GM19043 (cell line): ENCODE results near the gene EMC9.
"Not testable (repeated sequence)": the region's sequence is repeated elsewhere in the genome, so short reads cannot be mapped to it uniquely, and the experiment has no call there.

Source experiments
- ATAC-seq: cut with Tn5 transposase; IDR thresholded peaks from one replicate; pipeline ENCODE4 v1.9.1; 2021; ENCODE audit warnings: low read depth; ENCODE audit not compliant: unreplicated experiment

Gene EMC9

DNA sequence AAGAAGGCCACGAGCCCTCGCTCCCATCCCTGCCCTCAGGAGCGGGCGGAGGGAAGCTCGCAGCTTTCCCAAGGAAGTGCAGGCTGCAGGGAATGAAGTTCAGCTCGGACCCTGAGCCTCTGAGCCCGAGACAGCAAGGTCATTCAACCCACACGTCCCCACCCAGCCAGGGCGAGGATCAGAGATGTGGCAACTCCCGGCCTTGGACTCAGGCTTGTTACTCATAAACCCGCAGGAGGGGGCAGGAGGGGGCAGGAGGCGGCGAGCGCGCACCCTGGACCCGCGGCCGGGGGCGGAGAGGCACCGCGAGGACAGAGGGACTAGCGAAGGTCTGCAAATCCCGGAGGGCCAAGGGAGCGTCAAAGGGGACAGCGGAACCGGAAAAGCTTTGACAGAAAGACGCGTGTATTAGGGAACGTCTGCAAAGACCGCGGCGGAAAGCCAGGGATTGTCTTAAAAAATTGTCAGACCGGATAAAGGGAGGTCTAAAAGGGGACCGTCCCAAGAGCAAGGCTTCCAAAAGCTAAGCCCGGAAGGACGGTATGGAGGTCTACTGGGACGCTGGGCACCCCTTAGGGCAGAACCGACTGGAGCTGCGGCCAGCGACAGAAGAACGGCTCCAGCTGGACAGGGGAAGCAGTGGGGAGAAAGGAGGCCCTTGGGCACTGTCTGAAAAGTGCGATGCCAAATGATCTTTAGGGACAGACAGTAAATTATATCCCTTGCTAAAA is 27.4 kb downstream of the EMC9 start:
- ATAC-seq, result peak; percentile 26

DNA sequence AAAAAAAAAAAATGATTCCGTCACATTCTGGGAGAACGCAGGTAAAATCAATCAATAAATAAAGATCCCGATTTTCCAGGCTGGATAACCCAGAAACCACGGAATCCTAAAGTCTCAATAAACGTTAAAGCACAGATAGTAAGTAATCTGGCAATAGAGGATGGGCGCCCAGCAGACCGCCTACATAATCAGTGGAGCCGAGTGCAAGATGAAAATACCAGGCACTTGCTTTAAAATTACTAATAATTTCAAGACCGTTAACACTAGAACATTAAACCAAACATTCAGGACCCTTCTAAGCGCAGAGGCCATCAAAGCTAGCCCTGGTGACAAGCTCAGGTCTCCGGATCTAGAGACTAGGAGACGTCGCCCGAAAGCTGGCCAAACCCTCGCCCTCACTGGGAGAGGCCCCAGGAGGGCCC is 28.0 kb downstream of the EMC9 start:
- ATAC-seq, result no peak

DNA sequence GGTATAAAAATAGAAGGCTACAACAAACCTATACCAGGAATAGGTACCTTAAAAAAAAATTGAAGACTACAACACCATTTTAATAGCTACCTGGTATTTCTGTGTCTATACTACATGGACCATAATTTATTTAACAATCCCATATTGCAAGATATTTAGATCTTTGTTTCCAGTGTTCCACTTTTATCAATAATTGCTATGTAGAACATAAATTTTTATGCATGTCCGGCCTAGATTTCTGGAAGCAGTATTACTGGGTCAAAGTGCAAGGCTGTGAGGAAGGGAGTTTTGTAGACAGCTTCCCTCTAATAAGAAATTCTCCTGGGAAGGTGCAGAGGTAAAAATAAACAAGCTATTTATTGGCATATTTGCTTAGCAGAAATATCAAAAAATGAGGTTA is 30.9 kb downstream of the EMC9 start:
- ATAC-seq, result no peak

DNA sequence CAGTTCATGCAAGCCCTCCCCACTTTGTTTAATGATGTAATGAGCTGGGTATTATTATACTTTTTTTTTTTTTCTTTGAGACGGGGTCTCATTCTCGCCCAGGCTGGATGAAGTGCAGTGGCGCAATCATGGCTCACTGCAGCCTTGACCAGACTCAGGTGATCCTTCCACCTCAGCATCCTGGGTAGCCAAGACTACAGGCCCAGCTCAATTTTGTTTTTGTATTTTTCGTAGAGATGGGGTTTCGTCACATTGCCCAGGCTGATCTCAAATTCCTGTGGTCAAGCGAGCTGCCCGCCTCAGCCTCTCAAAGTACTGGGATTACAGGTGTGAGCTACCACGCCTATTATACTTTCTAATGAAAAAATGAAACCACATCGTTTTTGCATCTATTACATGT is 31.3 kb downstream of the EMC9 start:
- no peak for ATAC-seq

DNA sequence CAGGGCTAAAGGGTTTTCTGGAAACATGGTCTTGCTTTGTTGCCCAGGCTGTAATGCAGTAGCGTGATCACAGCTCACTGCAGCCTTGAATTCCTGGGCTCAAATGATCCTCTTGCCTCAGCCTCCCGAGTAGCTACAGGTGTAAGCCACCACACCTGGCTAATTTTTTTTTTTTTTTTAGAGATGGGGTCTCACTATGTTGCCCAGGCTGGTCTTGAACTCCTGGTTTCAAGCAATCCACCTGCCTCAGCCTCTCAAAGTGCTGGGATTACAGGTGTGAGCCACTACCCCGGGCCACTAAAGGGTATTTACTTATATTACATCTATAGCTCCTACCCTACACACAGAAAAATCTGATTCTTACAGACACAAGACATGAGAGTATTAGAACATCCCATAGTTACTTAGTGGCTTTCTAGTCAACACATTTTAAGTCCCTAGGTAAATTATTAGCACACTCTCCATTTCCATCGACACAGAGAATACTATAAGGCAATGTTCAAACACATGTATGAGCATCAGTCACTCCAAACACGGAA is 33.0 kb downstream of the EMC9 start:
- ATAC-seq, result peak; percentile 23

DNA sequence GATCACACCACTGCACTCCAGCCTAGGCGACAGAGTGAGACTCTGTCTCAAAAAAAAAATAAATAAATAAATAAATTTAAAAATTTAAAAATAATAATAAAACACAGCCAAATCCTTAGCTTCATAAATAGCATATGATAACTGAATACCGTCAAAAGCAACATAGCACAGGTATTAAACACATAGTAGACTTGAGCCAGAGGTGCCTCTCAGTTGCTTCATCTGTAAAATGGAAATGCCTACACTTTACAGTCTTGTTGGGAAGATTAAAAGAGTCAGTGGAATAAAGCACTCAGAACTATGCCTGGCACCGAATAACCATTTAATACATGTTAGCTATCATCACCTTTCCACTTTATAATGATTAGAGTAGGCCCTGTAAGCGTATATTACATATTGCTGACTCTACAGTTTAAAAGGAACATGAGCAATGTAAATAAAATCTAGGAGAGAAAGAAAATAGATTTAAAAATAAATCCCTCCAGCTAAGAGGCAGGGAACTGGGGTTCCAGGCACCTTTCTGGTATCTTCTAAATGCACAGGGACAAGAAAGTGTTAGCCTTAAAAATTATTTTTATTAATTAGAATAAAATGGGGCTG is 34.6 kb downstream of the EMC9 start:
- no peak for ATAC-seq

DNA sequence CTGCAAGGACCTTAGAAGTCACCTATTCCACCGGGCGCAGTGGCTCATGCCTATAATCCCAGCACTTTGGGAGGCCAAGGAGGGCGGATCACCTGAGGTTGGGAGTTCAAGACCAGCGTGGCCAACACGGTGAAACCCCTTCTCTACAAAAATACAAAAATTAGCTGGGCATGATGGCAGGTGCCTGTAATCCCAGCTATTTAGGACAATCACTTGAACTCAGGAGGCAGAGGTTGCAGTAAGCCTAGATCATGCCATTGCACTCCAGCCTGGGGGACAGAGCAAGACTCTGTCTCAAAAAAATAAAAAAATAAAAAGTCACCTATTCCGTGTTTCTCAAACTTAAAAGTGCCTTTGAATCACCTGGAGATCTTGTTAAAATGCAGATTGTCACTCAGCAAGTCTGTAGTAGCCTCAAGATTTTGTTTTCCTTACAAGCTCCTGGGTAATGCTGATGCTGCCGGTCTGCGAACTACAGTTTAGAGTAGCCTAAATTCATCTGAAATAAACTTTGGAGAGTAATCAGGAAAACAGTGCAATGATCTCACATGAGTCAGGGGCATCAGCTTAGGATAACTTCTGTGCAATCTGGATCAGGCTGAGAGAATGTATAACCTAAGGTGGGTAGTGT is 35.7 kb downstream of the EMC9 start:
- not testable (repeated sequence) for ATAC-seq

DNA sequence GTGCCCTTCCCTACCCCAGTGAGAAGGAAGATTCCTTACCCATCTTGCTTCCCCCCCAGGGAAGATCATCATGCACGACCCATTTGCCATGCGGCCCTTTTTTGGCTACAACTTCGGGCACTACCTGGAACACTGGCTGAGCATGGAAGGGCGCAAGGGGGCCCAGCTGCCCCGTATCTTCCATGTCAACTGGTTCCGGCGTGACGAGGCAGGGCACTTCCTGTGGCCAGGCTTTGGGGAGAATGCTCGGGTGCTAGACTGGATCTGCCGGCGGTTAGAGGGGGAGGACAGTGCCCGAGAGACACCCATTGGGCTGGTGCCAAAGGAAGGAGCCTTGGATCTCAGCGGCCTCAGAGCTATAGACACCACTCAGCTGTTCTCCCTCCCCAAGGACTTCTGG is 37.9 kb downstream of the EMC9 start:
- ATAC-seq, result no peak

DNA sequence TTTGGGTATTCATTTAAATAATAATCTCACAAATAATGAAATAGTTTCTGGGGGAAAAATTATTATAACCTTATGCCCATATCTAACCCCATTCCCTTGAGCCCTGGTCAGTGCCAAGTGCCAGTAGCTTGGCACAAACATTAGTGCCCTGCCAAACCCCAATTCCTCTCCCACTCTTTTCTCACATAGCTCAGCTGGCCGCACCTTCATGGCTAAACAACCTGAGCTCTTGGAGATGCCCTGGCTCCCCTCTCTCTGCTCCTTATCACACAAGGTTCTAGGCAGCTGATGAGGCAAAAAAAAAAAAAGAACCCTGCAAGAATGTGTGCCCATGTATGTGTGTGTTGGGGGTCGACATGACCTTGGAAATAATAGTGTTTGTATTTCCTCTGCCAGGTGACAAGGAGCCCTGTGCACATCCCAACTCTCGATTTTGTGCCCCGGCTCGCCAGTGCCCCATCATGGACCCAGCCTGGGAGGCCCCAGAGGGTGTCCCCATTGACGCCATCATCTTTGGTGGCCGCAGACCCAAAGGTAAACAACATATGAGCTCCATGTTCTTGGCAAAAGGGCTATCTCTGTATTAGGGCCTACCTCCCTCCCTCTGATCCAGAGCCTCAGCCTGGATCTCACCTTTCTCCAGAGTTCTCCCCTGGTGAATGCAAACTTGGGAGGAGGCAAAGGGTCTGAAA is 38.9 kb downstream of the EMC9 start:
- no peak for ATAC-seq

DNA sequence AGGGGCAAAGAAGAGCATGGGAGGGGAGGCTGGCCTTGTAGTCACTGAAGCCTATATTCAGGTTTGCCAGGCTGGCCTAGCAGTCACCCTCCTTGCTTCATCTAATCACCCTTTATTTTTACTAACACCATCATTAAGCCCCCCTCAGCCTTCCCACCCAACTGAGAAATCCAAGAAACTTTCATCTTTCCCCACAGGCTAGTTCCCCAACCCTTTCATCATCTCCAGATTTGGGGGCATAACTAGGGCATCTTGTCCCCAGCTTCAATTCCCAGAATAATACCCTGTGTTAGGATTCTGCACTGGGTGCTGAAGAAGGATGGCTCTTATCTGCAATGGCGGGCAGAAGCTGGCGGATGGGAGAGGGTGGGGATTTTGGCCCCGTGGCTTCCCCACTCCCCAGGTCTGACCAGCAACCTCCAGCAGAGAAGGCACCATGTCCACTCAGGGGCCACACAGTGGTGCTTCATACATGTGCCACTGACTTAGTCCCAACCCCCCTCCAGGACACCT is 40.4 kb downstream of the EMC9 start:
- ATAC-seq, result no peak

DNA sequence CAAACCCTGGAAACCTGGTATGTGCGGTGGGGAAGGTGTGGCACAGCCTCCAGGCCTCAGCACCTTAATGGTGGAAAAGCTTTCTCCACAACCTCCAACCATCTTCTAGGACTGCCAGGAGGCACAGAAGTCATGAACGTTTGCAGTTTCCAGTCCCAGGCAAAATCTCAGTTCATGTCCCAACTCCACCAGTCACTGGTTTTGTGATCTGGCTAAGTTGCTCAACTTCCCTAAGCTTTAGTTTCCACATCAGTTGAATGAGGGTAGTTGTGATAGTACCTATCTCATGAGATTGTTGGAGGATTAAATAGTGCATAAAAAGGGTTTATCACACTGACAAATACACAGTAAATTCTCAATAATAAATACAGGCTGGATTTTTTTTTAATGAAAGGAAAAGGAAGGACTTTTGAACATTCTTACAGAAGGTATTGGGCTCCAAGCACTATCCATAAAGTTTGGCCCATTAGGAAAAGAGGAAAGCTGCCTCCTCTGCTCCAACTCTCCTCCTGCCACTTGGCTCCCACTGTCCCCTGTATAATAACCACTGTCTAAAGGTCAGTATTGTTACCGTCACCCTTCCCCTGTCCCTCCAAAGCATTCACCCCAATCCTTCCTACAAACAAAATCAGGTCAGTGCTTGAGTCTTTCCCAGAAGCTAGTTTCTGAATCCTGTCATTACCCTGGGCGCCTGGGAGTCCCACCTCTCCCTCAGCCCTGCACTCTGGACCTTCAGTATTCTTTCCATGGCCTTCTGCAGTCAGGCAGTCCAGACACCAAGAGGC is 41.0 kb downstream of the EMC9 start:
- ATAC-seq, result no peak

DNA sequence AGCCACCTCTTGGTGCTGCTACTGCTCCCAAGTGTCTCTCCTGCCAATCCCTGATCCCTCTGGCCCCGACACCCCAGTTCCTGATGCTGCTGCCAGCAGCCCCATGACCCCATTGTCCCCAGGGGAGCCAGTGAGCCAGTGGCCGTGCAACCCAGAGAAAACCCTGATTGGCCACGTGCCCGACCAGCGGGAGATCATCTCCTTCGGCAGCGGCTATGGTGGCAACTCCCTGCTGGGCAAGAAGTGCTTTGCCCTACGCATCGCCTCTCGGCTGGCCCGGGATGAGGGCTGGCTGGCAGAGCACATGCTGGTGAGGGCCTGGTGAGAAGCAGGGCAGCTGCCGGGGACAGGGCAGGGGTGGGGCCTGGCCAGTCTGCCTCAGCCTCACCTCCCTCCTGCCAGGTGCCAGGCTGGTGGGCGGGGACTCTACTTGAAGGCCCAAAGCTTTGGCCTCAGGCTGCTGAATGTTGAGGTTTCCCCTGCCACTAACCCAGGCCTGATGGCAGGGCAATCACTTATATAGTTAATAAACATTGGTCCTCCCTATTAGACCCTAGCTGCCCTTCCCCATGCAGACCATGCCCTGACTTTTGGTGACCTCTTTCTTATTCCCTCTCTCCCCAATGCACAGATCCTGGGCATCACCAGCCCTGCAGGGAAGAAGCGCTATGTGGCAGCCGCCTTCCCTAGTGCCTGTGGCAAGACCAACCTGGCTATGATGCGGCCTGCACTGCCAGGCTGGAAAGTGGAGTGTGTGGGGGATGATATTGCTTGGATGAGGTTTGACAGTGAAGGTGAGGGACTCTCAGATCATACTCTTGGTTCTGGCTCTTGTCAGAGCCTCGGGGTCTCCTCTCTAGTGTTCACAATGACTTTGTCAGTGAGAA is 42.2 kb downstream of the EMC9 start:
- no peak for ATAC-seq

DNA sequence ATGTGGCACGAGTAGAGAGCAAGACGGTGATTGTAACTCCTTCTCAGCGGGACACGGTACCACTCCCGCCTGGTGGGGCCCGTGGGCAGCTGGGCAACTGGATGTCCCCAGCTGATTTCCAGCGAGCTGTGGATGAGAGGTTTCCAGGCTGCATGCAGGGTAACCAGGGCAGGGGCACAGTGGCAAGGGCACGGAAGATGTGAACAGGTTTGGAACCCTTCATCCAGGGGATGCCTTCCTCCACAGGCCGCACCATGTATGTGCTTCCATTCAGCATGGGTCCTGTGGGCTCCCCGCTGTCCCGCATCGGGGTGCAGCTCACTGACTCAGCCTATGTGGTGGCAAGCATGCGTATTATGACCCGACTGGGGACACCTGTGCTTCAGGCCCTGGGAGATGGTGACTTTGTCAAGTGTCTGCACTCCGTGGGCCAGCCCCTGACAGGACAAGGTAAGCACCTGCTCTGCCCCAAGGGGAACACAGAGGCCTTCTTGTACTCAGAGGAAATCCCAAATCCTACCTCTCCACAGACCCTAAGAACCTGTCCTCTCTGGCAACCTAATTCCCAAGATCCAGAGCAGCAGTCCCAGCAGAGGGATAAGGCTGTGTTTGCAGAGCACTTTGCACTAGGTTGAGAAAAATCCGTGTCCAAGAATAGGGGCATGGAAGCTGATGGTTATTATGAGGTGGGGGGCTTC is 43.0 kb downstream of the EMC9 start:
- no peak for ATAC-seq

DNA sequence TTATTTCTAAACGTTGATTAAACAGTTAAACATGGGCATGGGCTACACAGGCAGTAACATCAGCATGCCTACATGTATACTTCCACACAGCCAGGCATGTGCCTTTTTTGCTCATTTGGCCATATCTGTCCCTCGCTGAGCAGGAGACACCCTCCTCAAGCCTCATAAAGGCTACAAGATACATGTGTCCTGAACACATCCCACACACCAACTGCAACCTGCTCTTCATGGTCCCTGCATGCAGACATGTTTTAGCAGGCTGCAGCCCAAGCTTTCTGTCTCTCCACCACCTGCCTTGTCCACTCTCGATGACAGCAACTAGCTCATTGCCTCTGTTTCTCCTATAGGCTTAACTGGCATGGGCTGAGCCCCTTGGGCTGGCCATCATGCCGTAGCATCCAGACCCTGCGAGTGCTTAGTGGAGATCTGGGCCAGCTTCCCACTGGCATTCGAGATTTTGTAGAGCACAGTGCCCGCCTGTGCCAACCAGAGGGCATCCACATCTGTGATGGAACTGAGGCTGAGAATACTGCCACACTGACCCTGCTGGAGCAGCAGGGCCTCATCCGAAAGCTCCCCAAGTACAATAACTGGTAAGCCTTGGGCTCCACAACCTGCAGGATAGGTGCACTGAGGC is 44.7 kb downstream of the EMC9 start:
- no peak for ATAC-seq

DNA sequence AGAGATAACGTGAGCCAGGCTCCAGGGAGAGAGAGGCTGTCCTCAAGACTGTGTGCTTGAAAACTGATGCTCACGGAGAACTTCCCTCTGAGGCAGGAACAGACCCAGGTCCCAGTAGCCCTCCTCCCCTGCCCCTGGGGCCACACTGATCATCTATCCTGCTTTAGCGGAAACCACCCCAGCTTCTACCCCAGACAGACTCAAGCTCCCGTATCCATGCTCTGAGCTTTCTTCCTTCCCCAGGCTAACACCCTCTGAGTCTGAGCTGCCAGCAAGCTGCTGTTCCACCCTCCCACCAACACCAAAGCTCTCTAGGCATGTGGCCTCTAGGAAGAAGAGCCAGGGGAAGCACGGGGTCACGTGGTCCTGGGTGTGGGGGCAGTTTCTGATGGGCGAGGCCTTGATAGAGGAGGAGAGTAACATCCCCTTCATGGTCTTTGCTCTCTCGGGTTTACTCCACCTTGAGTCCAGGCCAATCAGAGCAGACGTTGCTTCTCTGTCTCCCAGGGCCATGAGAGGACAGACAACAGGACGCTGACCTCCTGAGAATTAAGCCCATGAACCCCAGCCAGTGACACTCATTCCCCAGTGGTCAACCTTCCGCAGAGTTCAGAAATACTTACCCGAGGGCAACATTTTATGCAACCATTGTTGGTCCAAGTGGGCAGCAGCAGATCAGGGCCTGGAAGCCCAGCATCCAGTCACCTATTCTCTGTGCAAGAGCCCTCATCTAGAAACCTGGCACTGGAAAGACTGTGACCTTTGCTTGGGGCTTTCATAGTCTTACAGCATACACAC is 45.9 kb downstream of the EMC9 start:
- peak; percentile 82 for ATAC-seq

DNA sequence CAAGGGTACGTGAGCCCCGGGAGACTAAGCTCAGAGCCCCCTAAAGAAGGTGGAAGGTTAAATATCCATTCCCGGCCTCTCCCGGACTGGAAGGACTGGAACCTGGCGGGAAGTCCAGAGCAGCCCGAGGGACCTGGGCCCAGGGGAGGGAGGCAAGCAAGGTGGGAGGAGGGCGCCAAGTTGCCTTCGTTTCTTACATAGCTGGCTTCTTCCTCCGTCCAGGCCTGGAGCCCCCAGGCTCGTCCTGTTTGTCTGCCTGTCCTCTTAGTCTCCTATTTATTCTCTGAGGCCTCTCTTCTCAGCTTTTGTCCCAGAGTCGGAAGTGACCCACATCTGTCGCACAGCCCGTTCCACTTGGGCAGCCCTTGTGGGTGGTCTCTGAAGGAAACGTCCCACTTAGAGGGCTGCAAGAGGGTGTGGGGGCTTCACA is 46.5 kb downstream of the EMC9 start:
- no peak for ATAC-seq
